SH-SY5Y (cell line): ENCODE measurements around the gene NELL2.

Experiments
- GATA2 ChIP-seq: IDR thresholded peaks from 2 replicates; pipeline ENCODE4 v1.6.1; 2011; ENCODE audit warnings: mild to moderate bottlenecking, low read depth, low read length
- GATA3 ChIP-seq: IDR thresholded peaks from 2 replicates; pipeline ENCODE4 v1.6.1; 2011; ENCODE audit warnings: low read depth, mild to moderate bottlenecking, low read length, moderate library complexity

- no peak for TF ChIP-seq GATA3
- TF ChIP-seq GATA2, result no peak
Measured at GRCh38 chr12:44677724-44678123, 198.4 kb downstream of the NELL2 start.
